IPS DF 6.9 (cell line): ENCODE measurements around the gene CEP85.
"Not testable (repeated sequence)": the region's sequence is repeated elsewhere in the genome, so short reads cannot be mapped to it uniquely, and the experiment has no call there.

Source experiments
- DNase-seq: peaks from one replicate; pipeline ENCODE4 v3.0.0-alpha.2; 2013; ENCODE audit warnings: low read depth, low spot score
- H3K27ac ChIP-seq: one replicate; pipeline ENCODE4 v1.5.1; 2013; ENCODE audit warnings: low read length, control low read depth
- H3K27me3 ChIP-seq: 2 replicates; pipeline ENCODE4 v1.6.1; 2013; ENCODE audit warnings: mild to moderate bottlenecking, low read length; ENCODE audit not compliant: control insufficient read depth, insufficient read depth
- H3K36me3 ChIP-seq: 2 replicates; pipeline ENCODE4 v1.6.1; 2013; ENCODE audit warnings: low read length; ENCODE audit not compliant: control insufficient read depth, insufficient read depth
- H3K4me1 ChIP-seq: 2 replicates; pipeline ENCODE4 v1.6.1; 2013; ENCODE audit warnings: low read length; ENCODE audit not compliant: control insufficient read depth, insufficient read depth
- H3K4me3 ChIP-seq: 2 replicates; pipeline ENCODE4 v1.5.1; 2013; ENCODE audit warnings: mild to moderate bottlenecking, low read length
- H3K9me3 ChIP-seq: 2 replicates; pipeline ENCODE4 v1.6.1; 2013; ENCODE audit warnings: low read length, inconsistent platforms; ENCODE audit not compliant: control insufficient read depth, insufficient read depth
- WGBS: extraction: QIAGEN DNeasy Blood & Tissue Kit; methylation state at CpG from one replicate; pipeline ENCODE4 v1.1.7; 2013; ENCODE audit warnings: mixed read lengths, missing lambda C conversion rate; ENCODE audit not compliant: insufficient read length, insufficient coverage; 5-methylcytosine and 5-hydroxymethylcytosine counted together

Gene CEP85

GRCh38 chr1:26290882-26291261 is 56.9 kb downstream of the CEP85 start:
- no peaks in the 10 kb centered on the region for H3K36me3 ChIP-seq
- no peak overlapping the region for H3K4me3 ChIP-seq
- no peaks in the 10 kb centered on the region for H3K27me3 ChIP-seq
- no peak overlapping the region for H3K27ac ChIP-seq
- no CpG with 5 or more reads among the region's 11 CpGs for WGBS
- DNase-seq = no peak
- H3K9me3 ChIP-seq = no peaks in the 10 kb centered on the region
- H3K4me1 ChIP-seq = peaks cover 9% of the 10 kb centered on the region

- H3K27me3 ChIP-seq = no peaks in the 10 kb centered on the region
- no peaks in the 10 kb centered on the region for H3K9me3 ChIP-seq
- no peak overlapping the region for H3K4me3 ChIP-seq
- WGBS = no CpG with 5 or more reads among the region's 3 CpGs
- H3K27ac ChIP-seq = no peak overlapping the region
- no peaks in the 10 kb centered on the region for H3K36me3 ChIP-seq
- H3K4me1 ChIP-seq = peaks cover 9% of the 10 kb centered on the region
- no peak for DNase-seq
Measured at GRCh38 chr1:26291433-26291832, 57.4 kb downstream of the CEP85 start.

GRCh38 chr1:26291939-26292338 is 57.9 kb downstream of the CEP85 start:
- Histone ChIP-seq H3K4me3 (no peak overlapping the region), H3K27ac (no peak overlapping the region), H3K9me3 (no peaks in the 10 kb centered on the region), H3K36me3 (no peaks in the 10 kb centered on the region), H3K27me3 (no peaks in the 10 kb centered on the region), H3K4me1 (peaks cover 9% of the 10 kb centered on the region)
- no peak for DNase-seq
- no CpG with 5 or more reads among the region's 4 CpGs for WGBS

- not testable (repeated sequence) for H3K36me3 ChIP-seq, H3K4me1 ChIP-seq, DNase-seq, H3K27me3 ChIP-seq, H3K9me3 ChIP-seq, H3K4me3 ChIP-seq, H3K27ac ChIP-seq
- no CpG with 5 or more reads among the region's 5 CpGs for WGBS
Measured at GRCh38 chr1:26292735-26293134, 58.7 kb downstream of the CEP85 start.

- no CpG with 5 or more reads among the region's 11 CpGs for WGBS
- H3K9me3 ChIP-seq = no peaks in the 10 kb centered on the region
- peaks cover 9% of the 10 kb centered on the region for H3K4me1 ChIP-seq
- H3K27me3 ChIP-seq = no peaks in the 10 kb centered on the region
- H3K4me3 ChIP-seq = no peak overlapping the region
- DNase-seq = no peak
- H3K27ac ChIP-seq = no peak overlapping the region
- no peaks in the 10 kb centered on the region for H3K36me3 ChIP-seq
Measured at GRCh38 chr1:26293911-26294463, 60.0 kb downstream of the CEP85 start.

- no peaks in the 10 kb centered on the region for H3K27me3 ChIP-seq
- H3K4me1 ChIP-seq = peaks cover 2% of the 10 kb centered on the region; the same call in 1 of the 2 replicates
- H3K36me3 ChIP-seq = no peaks in the 10 kb centered on the region
- no peak for DNase-seq
- no peak overlapping the region for H3K27ac ChIP-seq
- H3K9me3 ChIP-seq = no peaks in the 10 kb centered on the region
- H3K4me3 ChIP-seq = no peak overlapping the region
- WGBS = no CpG with 5 or more reads among the region's 22 CpGs
Measured at GRCh38 chr1:26295194-26296138, 61.5 kb downstream of the CEP85 start.

GRCh38 chr1:26296340-26297056 is 62.5 kb downstream of the CEP85 start:
- no CpG with 5 or more reads among the region's 16 CpGs for WGBS
- Histone ChIP-seq H3K4me3 (no peak overlapping the region), H3K27me3 (no peaks in the 10 kb centered on the region), H3K9me3 (no peaks in the 10 kb centered on the region), H3K36me3 (no peaks in the 10 kb centered on the region), H3K4me1 (no peaks in the 10 kb centered on the region; the same call in 1 of the 2 replicates), H3K27ac (no peak overlapping the region)
- no peak for DNase-seq

- no peaks in the 10 kb centered on the region for H3K27me3 ChIP-seq
- no peaks in the 10 kb centered on the region for H3K4me1 ChIP-seq
- no peaks in the 10 kb centered on the region for H3K9me3 ChIP-seq
- H3K4me3 ChIP-seq = no peak overlapping the region
- H3K27ac ChIP-seq = no peak overlapping the region
- no CpG with 5 or more reads among the region's 12 CpGs for WGBS
- no peaks in the 10 kb centered on the region for H3K36me3 ChIP-seq
- DNase-seq = no peak
Measured at GRCh38 chr1:26297057-26297790, 63.2 kb downstream of the CEP85 start.

GRCh38 chr1:26297791-26298124 is 63.8 kb downstream of the CEP85 start:
- no peak for DNase-seq
- Histone ChIP-seq H3K4me1 (no peaks in the 10 kb centered on the region), H3K4me3 (no peak overlapping the region), H3K9me3 (no peaks in the 10 kb centered on the region), H3K27ac (no peak overlapping the region), H3K27me3 (no peaks in the 10 kb centered on the region), H3K36me3 (no peaks in the 10 kb centered on the region)
- no CpG with 5 or more reads among the region's 6 CpGs for WGBS
